ENCODE data around the gene TRAPPC3L.

GRCh38 chr6:116482780-116483179, 62.7 kb downstream of the TRAPPC3L start:
- TF ChIP-seq, protein P1, sequence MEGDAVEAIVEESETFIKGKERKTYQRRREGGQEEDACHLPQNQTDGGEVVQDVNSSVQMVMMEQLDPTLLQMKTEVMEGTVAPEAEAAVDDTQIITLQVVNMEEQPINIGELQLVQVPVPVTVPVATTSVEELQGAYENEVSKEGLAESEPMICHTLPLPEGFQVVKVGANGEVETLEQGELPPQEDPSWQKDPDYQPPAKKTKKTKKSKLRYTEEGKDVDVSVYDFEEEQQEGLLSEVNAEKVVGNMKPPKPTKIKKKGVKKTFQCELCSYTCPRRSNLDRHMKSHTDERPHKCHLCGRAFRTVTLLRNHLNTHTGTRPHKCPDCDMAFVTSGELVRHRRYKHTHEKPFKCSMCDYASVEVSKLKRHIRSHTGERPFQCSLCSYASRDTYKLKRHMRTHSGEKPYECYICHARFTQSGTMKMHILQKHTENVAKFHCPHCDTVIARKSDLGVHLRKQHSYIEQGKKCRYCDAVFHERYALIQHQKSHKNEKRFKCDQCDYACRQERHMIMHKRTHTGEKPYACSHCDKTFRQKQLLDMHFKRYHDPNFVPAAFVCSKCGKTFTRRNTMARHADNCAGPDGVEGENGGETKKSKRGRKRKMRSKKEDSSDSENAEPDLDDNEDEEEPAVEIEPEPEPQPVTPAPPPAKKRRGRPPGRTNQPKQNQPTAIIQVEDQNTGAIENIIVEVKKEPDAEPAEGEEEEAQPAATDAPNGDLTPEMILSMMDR (IDR thresholded peaks at IDR 0.05; ENCODE audit: low read depth, low read length, poor library complexity, severe bottlenecking), result no peak
- no peak for TF ChIP-seq EZH2phosphoT487 (IDR thresholded peaks at IDR 0.05; ENCODE audit: borderline replicate concordance, low read length)

All from DOHH2 (cell line).